GM11168 (cell line): Measurements from ENCODE around the gene KDM3A.

Experiments
- in situ Hi-C: fragments of 300-500 bp; cut with MboI; formaldehyde crosslinking; loops from one replicate; pipeline ENCODE4 v1.12.0; 2022; ENCODE audit warnings: low sequenced_read_pairs; ENCODE audit not compliant: unreplicated experiment

KDM3A gene

GRCh38 chr2:86429335-86429734 lies 11.8 kb upstream of the KDM3A start:
- in situ Hi-C loops = no loop called here

GRCh38 chr2:86430368-86430767 lies 10.8 kb upstream of the KDM3A start:
- in situ Hi-C loops = no loop called here

- in situ Hi-C loops = no loop called here
These were observed 8.0 kb upstream of the KDM3A start for GRCh38 chr2:86433137-86433536.

- in situ Hi-C loops = no loop called here
These were observed 6.9 kb upstream of the KDM3A start for GRCh38 chr2:86434290-86434689.

GRCh38 chr2:86435531-86435930 lies 5.6 kb upstream of the KDM3A start:
- in situ Hi-C loops = no loop called here

GRCh38 chr2:86436328-86436727 lies 4.8 kb upstream of the KDM3A start:
- in situ Hi-C loops = no loop called here

GRCh38 chr2:86439879-86440630 lies 1.1 kb upstream of the KDM3A start:
- in situ Hi-C loops = no loop called here

GRCh38 chr2:86441392-86441881 lies 266 bp downstream of the KDM3A start:
- in situ Hi-C loops = no loop called here

GRCh38 chr2:86441882-86442641 lies 891 bp downstream of the KDM3A start:
- in situ Hi-C loops = no loop called here

GRCh38 chr2:86442642-86443005 lies 1.5 kb downstream of the KDM3A start:
- in situ Hi-C loops = no loop called here

GRCh38 chr2:86443631-86444350 lies 2.6 kb downstream of the KDM3A start:
- in situ Hi-C loops = no loop called here

GRCh38 chr2:86445436-86445835 lies 4.3 kb downstream of the KDM3A start:
- in situ Hi-C loops = no loop called here

- in situ Hi-C loops = no loop called here
These were observed 4.9 kb downstream of the KDM3A start for GRCh38 chr2:86446060-86446459.

GRCh38 chr2:86453836-86454235 lies 12.7 kb downstream of the KDM3A start:
- in situ Hi-C loops = no loop called here

- in situ Hi-C loops = no loop called here
These were observed 13.1 kb downstream of the KDM3A start for GRCh38 chr2:86454238-86454637.

- in situ Hi-C loops = no loop called here
These were observed 14.0 kb downstream of the KDM3A start for GRCh38 chr2:86455181-86455580.

GRCh38 chr2:86461042-86461743 lies 20.0 kb downstream of the KDM3A start:
- in situ Hi-C loops = no loop called here

GRCh38 chr2:86464652-86465051 lies 23.5 kb downstream of the KDM3A start:
- in situ Hi-C loops = no loop called here

GRCh38 chr2:86466306-86466705 lies 25.1 kb downstream of the KDM3A start:
- in situ Hi-C loops = no loop called here
